GM03348 (cell line): ENCODE measurements around the gene CLCNKA.
"Not testable (repeated sequence)": the region's sequence is repeated elsewhere in the genome, so short reads cannot be mapped to it uniquely, and the experiment has no call there.

Experiments used
- DNase-seq: peaks from one replicate; pipeline ENCODE4 v3.0.0; 2012; ENCODE audit warnings: low spot score

The CLCNKA gene

DNA sequence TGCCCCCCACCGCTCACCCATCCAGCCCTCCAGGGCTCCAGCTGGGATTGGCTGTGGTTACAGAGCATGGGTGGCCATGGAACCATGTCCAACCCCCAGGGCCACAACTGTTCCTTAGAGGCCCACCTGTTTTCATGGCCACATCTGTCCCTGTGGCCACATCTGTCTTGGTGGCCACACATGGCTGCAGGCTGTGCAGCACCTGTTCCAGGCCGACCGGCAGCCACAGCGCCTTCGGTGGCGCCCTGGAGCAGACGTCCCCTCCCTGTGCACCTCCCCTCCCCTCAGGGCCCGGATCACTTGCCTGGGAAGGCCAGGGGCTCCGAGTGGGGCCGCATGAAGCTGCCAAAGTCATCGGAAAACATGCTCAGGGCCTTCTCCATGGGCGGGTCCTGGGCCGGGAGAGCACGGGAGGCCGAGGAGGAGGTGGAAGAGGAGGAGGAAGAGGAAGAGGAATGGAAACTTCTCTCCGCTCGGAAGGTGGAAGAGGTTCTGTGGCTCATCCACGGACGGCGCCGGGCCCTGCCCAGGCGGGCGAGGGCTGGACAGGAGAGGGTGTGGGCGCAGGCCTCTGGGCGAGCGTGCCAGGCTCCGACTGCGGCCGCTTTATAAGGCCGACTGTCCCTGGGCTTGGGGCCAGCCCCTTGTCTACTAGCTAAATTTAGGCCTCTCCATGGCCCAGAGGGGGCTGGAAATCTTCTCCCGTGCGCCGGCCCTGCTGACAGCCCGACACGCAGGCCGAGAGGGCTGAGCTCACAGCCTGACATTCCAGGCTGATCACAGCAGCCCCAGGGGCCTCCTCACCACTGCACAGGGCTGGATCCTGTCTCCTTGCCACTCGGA is 4.2 kb upstream of the CLCNKA start, which contains the start of gene HSPB7:
HSPB7 (minus strand) TSS at position 583 of the 843 bp plus-strand sequence; CDS start at position 503, 80 bp downstream.
- DNase-seq: peak; percentile 93

DNA sequence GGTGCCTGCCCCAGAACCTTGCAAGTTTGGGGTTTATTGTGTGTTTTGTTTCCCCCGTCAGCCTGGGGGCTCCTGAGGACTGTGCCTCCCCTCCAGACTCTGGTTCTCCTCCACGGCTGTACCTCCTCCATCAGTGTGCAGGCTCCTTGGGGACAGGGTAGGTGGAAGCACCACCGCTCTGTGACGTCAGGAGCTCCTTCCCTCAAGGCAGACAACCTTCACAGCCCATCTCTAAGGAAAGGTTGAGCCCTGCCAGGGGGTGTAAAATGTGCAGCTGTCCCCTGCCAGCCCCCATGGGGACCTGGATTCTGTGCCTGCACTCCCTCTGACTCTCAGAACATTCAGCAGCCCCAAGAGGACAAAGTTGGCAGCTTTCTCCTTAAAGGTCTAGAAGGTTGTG is 3.5 kb upstream of the CLCNKA start:
- DNase-seq: peak; percentile 45

DNA sequence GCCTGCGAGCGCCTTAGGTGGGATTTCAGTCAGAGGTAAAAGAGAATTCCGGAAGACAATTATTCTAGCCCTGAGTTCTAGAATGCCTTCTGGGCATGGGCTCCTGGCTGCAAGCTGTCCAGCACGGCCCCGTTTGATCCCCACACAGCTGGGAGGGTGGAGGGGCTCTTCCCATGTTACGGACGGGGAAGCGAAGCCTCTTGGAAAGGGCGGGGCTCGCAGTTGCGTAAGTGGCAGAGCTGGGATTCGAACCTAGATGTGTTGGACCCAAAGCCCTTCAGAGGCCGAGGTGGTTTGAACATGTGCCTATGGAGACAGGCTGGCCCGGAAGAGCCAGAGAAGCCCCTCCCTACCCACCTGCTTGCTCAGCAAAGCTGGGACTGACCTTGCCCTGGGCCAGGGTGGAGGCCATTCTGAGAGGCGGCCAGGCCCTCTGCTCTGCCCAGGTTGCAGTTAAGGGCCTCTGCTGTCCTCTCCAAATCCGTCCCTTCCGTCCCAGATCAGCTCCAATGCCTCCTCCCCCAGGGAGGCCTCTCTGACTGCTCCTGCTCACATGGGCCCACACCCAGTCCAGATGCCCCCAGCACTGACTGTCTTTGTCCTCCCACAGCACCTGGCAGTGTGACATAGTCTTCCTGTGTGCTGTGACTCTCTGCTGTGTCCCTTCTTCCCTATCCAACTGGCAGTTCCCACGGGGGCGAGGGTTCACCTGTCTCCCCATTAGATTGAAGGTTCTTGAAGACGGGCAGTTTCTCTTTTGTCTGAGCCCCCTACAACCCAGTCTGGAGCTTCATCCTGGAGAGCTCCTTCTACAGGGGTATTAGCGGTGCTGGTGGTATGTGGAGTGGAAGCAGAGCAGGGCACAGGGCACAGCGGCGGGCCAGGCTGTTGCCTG is 2.8 kb upstream of the CLCNKA start:
- DNase-seq: no peak

DNA sequence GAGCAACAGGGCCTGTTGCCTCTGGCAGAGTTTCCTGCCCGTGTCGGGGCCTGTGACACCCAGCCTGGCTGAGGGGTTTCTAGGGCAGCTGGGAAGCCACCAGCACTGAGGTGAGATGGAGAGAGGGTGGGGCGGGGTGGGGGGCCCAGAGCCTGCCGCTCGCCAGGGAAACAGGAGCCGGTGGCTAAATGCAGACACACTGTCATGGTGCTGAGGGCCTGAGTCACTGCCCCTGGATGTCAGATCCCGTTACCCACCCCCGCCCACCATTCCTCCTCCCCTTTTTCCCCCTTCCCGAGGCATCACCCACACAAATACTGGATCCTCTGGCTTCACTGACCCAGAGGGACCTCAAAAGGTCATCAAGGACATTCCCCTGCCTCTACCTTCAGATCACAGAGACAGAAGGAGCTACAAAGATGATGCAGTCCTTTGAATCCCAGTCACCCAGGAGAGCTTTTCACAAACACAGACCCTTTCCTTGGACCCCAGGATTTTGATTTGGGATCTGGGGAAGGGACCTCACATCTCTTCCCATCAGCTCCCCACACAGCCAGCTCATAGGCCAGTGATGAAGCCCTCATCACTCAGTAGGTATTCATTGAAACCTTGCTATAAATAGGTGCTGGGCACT is 2.1 kb upstream of the CLCNKA start:
- peak; percentile 59 for DNase-seq

DNA sequence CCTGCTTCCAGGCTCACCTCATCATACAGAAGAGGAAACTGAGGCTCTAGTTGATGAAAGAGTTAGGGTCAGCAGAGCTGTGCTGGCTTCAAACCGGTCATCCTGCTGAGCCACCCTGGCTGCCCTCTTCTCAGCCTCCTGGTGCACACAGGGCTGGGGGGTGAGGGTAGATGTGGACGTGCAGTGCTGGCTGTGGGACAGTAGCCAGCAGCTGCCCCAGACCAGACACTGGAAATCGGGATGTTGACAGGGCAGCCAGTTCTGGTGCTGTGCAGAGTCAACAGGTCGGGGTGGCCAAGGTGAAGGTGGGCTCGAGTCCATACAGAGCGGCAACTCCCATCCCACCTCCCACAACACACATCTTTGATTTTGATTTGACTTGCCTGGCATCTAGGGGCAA is 1.5 kb upstream of the CLCNKA start:
- no peak for DNase-seq

DNA sequence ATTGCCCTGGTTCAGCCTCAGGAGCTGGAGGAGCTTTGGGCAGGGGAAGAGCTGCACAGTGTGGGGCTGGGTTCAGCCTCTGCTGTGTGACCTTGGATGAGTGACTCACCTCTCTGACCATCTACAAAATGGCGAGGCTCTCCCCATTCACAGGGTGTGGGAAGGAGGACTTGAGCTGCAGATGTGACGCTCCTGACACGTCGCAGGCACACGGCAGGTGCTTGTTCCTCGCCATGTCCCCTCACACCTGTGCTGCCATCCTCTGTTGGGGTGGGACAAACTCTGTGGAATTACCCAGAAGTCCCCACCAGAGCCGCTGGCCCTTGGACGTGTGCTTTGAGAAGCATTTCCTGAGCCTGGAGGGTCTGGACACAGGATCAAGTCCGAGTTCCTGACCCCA is 958 bp upstream of the CLCNKA start:
- DNase-seq: not testable (repeated sequence)

DNA sequence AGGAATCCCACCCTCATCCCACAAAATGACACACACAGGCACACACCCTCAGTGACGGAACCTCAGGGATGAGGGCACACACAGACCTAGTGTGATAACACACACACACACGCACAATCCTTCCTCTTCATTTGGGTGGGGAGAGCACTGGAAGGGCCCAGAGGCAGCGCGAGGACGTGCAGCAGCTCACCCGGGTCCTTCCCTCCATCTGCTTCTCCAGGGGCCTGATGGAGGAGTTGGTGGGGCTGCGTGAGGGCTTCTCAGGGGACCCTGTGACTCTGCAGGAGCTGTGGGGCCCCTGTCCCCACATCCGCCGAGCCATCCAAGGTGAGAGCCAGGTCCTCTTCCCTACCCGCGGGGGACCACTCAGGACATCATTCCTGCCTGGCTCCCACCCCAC is 557 bp downstream of the CLCNKA start:
- DNase-seq: no peak

DNA sequence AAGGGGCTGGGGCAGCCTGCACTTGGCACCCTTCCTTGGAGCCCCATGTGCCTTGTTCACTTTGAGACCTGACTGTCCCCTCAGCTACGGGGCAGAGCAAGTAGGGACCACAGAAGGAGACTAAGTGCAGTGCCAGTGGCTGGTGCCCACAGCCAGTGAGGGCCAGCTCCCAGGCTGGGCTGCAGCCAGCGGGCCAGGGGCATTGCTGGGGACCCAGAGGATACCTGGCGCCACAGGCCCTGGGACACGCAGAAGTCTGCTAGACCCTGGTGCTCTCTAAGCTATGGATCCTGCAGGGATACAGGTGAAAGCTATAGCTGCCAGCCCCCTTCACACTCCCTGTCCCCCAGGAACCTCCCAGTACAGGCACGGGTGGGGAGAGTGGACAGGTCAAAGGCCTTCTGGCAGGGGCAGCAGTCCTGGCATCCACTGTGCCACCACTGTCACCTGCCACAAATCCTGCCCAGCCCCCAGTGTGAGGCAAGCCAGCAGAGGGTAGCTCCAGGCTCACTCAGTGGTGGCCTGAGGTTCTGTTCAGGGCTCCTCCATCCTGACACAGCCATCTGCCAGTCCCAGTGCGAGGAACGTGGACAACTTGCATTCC is 1.3 kb downstream of the CLCNKA start:
- no peak for DNase-seq

DNA sequence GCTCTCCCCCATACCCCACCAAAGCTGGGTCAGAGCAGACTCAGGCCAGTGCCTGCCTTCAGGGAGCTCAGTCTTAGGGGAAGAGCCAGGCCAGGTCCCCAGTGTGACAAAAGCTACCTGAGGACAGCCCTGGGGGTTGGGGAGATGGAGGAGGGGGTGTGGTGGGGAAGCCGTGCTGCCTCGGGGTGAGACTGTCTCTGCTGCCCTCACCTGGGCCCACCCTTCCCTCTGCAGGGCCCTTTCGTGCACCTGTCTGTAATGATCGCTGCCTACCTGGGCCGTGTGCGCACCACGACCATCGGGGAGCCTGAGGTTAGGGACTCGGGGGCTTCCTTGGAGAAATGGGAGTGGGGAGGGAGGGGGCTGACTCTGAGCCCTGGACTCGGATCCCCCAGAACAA is 4.5 kb downstream of the CLCNKA start:
- DNase-seq: not testable (repeated sequence)

DNA sequence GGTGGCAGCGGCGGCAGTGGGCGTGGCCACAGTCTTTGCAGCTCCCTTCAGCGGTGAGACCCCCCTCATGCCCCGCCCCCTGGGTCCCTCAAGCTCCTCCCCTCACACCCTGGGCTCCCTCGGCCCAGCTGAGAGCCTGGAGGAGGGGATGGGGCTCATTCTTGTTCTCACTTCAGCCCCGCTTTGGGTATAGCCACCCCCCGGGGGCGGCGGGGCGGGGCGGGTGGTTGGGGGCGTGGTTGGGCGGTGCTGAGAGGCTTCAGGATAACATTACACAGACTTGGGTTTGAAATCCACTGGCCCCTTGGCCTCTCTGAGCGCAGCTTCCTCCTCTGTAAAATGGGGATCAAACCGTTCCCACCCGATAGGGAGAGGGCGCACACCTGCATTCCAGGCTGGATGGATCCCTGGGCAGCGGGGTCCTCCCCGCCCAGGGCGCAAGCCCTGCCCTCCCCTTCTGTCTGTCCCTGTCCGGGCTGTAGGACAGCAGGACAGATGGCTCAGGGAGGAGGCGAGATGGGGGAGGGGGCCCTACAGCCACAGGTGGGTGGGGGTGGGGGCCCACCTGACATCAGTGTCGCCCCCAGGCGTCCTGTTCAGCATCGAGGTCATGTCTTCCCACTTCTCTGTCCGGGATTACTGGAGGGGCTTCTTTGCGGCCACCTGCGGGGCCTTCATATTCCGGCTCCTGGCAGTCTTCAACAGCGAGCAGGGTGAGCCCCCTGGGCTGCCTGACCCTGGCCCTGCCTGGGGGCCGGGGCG is 5.1 kb downstream of the CLCNKA start:
- peak; percentile 70 for DNase-seq

DNA sequence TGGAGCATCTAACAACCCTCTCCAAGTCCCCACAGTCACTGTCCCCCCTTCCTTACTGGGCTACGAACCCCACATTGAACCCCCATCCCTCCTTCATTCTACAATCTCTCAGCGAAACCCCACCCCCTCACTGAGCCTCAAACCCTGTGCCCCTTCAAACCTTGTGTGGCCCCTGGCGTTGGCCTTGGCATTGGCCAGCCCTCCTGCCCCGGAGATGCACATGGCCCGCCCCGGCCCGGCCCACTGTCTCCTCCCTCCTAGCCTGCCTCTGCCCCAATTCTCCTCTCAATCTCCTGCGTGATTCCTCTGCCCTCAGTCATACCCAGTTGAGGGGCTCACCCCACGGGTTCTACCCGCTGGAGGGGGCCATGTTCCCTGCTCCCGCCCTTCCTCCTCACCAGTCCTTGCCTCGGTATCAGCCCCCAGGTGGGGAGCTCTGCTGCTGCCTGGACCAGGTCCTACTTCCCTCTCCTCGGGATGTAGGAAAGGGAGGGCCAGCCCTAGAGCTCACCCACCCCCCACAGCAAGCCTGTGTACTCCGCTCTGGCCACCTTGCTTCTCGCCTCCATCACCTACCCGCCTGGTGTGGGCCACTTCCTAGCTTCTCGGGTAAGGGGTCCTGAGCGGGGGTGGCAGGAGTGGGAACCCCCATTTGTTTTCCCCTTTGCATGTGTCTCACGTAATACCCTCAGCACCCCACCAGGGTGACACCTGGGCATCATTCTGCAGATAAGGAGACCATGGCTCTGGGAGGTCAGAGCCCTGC is 6.6 kb downstream of the CLCNKA start:
- no peak for DNase-seq

DNA sequence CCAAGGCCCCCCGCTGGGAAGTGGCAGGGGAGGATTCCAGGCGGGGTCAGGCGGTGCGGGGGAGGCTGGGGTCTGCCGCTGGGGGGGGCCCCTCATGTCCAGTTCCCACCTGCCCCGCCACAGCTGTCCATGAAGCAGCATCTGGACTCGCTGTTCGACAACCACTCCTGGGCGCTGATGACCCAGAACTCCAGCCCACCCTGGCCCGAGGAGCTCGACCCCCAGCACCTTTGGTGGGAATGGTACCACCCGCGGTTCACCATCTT is 7.1 kb downstream of the CLCNKA start:
- not testable (repeated sequence) for DNase-seq

DNA sequence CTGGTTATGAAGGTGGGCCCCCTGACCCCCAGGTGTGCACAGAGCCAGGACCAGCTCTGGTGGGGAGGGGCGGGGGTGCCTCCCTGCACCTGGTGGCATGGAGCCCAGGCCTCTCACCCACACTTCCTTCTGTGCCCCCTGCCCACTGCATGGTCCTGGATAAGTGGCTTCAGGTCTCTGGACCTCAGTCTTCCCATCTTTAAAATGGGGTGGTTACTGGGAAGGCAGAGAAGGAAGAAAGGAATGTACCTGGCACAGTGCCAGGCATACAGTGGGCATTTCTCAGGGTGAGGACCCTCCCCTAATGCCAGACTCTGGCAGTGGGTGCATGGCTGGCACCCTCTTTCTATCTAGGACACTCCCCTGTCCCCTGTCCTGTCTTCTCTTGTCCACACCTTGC is 7.5 kb downstream of the CLCNKA start:
- DNase-seq: no peak

DNA sequence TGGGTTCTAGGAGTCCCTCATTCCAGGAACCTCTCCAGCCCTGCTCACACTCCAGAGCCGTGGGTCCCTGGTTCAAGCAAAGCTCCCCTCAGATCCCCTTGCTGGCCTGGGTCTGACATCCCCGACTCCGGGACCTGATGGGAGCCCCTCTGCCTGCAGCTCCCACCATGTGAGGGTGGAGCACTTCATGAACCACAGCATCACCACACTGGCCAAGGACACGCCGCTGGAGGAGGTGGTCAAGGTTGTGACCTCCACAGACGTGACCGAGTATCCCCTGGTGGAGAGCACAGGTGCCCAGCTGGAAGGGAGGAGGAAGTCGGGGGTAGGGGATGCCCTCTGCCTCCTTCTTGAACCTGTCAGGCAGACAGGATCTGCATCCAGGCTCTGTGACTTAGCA is 9.7 kb downstream of the CLCNKA start:
- DNase-seq: no peak

DNA sequence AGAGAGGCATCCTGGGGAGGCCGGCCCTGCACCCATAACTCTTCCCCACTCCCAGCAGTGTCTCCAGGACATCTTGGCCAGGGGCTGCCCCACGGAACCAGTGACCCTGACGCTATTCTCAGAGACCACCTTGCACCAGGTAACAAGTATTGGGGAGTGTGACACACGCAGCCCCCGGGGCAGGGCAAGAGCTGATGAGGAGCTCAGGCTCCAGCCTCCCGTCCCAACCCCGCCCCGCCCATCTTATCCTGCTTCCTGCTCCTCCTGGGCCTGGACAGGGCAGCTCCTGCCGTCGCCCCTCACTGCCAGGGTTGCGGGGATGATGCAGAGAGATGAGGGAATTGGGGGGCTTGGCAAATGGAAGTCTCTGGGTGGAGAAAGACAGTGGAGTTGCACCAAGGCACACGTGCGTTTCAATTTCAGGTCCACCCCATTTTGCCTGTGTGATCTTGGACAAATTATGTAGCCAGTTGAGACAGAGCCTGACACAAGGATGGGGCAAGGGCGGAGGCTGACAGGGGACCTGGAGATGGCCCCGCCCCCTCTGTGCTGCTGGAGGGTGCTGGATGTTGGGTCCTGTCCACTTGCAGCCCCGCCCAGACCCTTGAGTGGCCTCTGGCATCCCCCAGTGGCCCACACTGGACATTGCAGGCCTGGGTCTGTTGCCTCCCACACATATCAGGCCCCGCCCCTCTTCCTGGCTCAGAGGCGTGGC is 10.7 kb downstream of the CLCNKA start:
- DNase-seq: peak; percentile 96

DNA sequence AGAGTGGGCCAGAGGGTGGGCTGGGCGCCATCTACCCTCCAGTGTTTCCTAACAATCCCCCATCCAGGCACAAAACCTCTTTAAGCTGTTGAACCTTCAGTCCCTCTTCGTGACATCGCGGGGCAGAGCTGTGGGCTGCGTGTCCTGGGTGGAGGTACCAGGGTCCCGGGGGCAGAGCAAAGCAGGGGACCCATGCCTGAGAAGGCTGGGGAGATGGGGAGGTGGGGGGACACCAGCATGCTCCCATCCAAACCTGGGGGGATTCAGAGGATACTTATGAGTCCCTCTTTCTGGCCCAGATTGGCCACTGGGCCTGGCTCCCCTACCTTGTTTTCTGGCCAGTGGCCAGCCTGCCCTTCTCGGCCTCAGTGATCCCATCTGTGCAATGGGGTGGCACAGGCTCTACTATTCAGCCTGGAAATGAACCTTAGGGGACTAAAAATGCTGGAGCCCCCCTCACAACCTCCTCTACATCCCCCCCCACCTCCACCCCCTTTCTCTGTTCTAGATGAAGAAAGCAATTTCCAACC is 11.3 kb downstream of the CLCNKA start:
- not testable (repeated sequence) for DNase-seq

DNA sequence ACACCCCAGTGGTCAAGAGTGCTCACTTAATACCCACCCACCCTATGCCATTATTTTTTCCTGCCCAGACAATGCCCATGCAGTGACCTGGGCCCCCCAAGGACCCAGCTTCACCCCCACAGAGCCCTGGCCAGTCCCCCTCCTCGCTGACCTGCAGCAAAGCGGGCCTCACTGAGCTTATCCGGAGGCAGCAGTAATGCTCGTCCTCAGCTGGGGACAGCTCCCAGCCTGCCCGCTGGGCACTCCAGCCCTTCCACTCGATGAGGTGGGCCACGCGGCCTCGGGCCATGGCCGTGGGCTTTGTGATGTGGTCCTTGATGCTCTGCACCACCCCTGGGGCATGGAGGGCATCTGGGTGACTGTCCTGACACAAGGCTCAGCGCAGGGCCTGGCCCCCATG is 14.6 kb downstream of the CLCNKA start:
- DNase-seq: not testable (repeated sequence)

DNA sequence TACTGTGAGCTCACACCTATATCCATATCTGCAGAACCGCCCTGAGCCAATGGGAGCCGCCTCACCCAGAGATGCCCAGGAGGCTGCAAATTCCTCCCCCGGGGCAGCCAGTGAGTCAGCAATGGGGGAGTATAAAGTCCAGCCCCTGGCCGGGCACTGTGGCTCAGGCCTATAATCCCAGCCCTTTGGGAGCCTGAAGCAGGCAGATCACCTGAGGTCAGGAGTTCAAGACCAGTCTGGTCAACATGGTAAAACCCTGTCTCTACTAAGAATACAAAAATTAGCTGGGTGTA is 16.7 kb downstream of the CLCNKA start:
- DNase-seq: no peak

DNA sequence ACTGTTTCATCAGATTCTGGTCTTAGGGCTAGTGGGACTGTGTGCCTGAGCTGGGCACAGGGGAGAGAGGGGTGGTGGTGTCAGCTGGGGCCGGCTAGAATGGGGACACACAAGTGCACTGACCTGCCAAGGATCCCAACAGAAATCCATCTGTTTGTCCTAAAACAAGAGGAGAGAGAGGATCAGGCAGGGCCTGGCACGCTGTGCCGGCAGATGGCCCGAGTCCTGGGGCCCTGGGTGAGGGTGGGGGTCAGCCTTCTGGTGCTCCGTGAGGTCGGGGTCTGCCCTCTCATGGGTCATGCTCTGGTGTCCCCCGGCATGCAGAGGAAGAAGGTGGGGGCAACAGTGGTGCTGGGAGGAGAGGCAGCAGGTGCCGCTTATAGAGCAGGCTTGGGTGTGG is 18.0 kb downstream of the CLCNKA start:
- DNase-seq: not testable (repeated sequence)

DNA sequence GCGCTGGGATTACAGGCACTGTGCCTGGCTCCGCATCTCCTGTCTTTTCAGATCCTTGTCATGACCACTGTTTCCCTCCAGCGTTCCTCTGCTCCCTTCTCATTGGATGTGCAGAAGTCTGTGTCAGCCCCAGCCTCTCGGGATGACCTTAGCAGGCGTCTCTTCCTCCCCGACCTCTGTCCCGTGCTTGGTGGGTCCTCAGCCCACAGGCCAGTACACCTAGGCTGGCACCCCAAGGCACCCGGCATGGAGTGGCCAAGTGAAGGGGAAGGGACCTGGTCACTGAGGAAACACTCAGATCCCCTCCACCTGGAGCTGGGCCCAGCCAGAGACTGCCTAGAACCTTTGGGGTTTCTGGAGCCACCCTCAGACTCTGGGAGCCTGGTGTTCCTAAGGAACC is 19.4 kb downstream of the CLCNKA start:
- no peak for DNase-seq
